Brain pericyte (primary cell): ENCODE data around the gene YAE1.

Source experiments
- DNase-seq: peaks from one replicate; pipeline ENCODE4 v3.0.0-alpha.2; 2012; ENCODE audit warnings: low read depth, low spot score

The YAE1 gene

GRCh38 chr7:39554583-39555165 is 11.5 kb upstream of the YAE1 start:
- DNase-seq = no peak

DNA sequence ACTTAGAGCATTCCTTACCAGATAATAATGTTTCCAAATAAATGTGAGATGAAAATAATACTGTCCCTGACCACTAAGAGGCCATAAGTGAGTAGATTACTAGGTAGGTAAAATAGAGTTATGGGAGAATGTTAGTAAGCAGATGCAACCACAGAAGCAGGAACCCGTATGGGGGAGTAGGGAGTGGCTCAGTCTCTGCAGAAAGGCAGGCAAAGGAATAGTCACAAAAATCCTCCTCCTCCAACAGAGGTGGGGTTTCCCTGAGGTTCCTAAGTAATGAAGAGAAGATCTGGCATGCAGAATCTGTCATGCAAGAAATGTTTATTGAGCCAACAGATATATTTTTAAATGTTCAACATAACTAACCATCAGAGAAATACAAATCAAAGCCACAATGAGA is 9.0 kb upstream of the YAE1 start:
- DNase-seq = no peak

- no peak for DNase-seq
Measured at GRCh38 chr7:39557911-39558310, 8.3 kb upstream of the YAE1 start.

DNA sequence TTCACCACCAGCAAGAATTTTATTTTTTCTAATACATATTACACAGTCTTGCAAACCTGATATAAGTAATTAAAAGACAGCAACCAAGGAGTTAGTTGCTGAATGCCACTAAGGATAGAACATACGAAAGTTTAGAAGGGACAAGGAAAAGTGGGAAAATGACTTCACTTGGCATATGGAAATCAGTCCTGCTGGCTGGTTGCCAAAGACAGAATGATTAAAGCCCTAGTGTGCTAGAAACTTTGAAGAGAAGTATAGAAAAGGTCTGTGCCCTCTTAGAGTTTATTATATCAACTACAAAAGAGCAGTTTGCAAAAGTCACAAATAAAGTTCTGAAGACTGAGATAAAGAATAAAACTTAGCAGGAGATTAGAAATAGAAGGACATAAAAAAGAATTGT is 5.8 kb upstream of the YAE1 start:
- no peak for DNase-seq

- DNase-seq = no peak
Measured at GRCh38 chr7:39560997-39561396, 5.2 kb upstream of the YAE1 start.

- no peak for DNase-seq
Measured at GRCh38 chr7:39565538-39565937, 666 bp upstream of the YAE1 start.

DNA sequence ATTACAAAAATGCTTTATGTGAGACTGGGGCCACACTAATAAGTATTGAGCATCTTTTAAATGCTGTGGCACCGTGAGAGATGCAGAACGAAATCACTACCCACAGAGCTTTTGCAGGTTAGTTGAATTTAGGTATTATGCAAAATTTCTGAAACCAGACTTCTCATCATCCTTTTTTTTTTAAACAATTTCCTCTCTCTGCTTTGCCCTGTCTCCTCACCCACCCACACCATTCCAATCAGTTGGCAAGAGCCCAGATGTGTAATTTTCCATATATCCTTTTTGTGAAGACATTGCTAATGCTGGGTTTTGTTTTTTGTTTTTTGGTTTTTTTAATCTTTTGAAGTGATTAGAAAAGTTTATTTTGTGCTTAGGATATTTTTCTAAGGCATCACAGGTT is 1.1 kb downstream of the YAE1 start:
- no peak for DNase-seq

- DNase-seq = no peak
Measured at GRCh38 chr7:39574673-39575349, 8.6 kb downstream of the YAE1 start.

- no peak for DNase-seq
Measured at GRCh38 chr7:39577229-39577874, 11.1 kb downstream of the YAE1 start.

- DNase-seq = peak; percentile 61
Measured at GRCh38 chr7:39580149-39580874, 14.1 kb downstream of the YAE1 start.

GRCh38 chr7:39582536-39582935 is 16.3 kb downstream of the YAE1 start:
- no peak for DNase-seq

DNA sequence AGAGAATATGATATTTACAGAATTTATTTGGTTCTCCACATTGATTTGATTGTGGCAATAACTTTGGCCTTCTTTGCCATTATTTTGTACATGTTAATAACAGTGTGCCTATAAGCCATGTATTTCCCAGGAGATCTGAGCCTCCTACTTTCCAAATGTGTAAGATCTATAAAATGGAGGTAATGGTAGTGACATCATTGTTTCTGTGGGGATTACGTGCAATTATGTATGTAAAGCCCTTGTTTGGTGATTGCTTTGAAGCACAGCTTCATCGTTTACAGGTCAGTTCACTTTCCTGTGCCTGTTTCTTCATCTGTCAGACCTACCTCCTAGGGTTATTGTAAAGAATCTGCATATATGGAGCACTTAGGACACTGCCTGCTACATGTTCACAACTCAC is 17.3 kb downstream of the YAE1 start:
- DNase-seq = no peak

DNA sequence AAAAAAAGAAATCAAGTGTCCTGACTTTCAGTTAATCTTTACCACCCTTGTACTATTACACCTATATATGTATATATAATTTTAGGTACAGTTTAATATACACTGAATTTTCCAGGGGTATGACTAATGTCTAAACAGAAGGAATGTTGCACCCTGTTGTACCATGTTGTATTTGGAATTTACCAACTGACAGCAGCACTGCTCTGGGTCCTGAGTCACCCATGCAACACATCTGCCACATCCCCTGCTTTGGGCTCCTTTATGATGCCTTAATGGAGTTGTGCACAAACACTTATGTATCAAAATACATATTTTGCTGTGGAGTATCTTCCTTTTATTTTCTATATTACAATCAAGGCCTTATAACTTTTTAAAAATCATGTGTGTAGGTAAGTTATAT is 21.2 kb downstream of the YAE1 start:
- no peak for DNase-seq

DNA sequence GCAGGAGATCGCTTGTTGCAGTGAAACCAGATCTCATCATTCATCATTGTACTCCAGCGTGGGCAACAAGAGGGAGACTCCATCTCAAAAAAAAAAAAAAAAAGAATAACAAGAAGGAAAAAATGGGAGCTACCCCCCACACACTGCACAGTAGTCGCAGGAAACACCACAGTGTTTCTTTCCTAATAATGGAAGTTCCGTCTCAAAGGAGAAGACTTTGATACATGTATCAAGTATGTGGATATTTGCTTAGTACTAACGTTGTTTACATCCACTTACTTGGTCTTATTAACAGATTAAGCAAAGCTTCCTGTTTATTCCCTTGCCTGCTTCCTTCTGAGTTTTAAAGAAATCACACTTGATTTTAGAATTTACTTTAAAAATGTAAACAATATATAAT is 22.2 kb downstream of the YAE1 start:
- no peak for DNase-seq

- no peak for DNase-seq
Measured at GRCh38 chr7:39589323-39590111, 23.3 kb downstream of the YAE1 start.

GRCh38 chr7:39592586-39592985 is 26.4 kb downstream of the YAE1 start:
- no peak for DNase-seq

- DNase-seq = no peak
Measured at GRCh38 chr7:39594988-39595620, 28.9 kb downstream of the YAE1 start.

- DNase-seq = no peak
Measured at GRCh38 chr7:39602351-39602750, 36.1 kb downstream of the YAE1 start.

DNA sequence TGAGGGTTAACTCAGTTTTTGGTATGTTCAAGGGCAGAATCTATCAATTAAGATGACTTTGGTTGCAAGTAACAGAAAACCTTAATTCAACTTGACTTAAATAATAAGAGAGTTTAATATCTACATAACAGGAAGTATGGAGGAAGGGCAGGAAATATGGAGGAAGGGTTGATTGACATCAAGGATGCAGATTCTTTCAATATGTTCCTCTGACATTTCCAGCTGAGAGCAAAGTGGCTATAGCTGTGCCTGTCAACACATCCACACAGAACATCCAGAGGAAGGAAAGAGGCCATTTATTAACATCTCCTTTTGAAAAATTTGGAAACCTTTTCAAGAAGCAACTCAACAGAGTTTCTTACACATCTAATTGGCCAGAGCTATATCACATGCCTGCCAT is 37.7 kb downstream of the YAE1 start:
- no peak for DNase-seq

DNA sequence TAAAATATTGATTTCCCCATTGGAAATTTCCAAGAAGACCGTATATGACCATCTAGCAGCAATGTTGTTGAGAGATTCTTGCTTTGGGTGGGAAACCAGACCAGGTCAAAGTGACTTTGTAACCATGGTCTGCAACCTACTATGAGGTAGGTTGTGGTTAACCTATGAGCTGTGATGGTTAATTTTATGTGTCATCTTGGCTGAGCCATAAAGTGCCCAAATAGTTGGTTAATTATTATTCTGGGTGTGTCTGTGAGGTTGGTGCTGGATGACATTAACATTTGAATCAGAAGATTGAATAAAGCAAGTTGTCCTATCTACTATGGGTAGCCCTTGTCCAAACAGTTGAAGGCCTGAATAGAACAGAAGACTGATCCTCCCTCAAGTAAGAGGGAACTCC is 38.9 kb downstream of the YAE1 start:
- no peak for DNase-seq

DNA sequence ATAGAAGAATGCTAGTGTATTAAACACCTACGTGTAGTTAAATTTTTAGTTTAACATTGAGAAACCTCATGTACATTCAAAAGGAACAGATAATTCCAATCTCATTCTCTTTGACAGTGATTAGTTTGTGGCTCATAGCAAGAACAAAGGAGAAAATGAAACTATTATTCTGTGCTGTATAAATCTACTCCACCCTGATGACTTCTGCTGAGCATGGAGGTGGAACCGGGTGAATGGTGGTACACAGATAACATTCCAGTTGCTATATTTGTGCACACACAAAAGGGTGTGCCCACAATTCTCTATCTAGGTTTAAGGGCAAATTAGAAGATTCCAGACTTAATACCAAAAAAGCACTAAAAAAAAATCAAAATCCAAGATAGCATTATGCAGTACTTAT is 40.1 kb downstream of the YAE1 start:
- no peak for DNase-seq
